DLD1 (cell line): ENCODE results near the gene CTCF.

ENCODE experiments used
- in situ Hi-C: cut with HindIII; loops from 2 replicates; pipeline ENCODE4 v1.10.0; 2017; ENCODE audit warnings: low sequenced_read_pairs

The CTCF gene

DNA sequence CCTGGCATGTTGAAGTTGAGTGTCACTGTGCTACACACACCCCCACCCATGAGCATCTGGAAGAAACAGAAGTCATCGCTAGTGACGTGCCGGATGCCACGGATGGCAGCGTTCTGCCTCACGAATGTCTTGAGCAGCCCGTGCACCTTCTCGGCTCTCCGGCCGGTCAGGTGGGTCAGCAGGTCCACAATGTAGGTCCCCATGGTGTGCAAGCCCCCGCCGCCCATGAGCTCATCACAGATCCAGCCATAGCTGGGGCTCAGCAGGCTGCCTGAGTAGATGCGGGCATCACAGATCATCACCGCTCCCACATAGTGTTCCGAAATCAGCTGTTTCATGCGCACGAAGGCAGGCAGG is 113.2 kb downstream of the CTCF start:
- in situ Hi-C loops = loop anchor here (25.0 kb wide), 1 partner anchor 88 kb away; no protein-coding TSS in a partner anchor

DNA sequence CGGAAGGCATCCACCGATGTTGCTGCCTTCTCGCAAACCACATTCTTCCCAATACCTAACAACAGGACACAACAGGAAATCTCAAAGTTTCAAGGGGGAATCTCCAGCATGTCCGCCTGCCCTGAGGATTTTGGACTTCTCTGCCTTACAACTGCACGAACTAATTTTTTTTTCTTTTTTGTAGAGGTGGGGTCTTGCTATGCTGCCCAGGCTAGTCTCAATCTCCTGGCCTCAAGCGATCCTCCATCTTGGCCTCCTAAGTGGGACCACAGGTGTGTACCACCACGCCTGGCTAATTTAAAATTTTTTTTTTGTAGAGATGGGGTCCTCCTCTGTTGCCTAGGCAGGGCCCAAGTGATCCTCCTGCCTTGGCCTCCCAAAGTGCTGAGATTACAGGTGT is 113.7 kb downstream of the CTCF start:
- in situ Hi-C loops = loop anchor here (25.0 kb wide), 1 partner anchor 89 kb away; no protein-coding TSS in a partner anchor

DNA sequence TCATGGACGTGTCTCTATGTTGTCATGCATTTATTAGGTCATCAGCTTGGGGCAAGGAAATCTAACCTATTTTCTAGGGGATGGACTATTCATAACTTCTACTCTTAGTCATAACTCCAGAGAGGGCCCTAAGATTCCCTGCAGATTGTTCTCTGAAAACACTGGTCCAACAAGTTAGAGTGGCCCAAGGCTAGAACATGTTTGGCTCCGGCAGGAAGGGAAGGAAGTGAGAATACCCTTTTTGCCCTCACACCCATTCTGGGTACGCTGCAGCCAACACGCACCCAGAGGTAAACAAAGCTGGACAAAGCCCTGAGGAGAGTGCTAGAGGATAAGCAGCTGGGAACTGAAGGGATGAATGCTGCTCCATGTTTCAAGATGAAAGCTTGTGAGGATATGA is 114.2 kb downstream of the CTCF start:
- in situ Hi-C loops = loop anchor here (25.0 kb wide), 1 partner anchor 89 kb away; no protein-coding TSS in a partner anchor

DNA sequence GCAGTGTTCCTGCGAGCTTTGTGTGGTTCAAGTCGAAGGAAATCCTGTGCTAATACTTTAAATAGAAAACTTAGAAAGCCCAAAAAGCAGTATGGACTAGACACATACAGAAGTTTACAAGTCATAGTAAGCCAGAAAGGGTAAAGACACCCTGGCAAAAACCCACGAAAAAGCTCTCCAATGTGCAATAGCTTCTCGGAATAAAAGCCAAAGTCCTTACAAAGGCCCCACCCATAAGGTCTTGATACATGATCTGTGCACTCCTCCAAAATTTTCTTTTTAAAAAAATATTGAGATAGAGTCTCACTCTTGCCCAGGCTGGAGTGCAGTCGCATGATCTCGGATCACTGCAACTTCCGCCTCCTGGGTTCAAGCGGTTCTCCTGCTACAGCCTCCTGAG is 114.6 kb downstream of the CTCF start:
- in situ Hi-C loops = loop anchor here (25.0 kb wide), 1 partner anchor 90 kb away; no protein-coding TSS in a partner anchor

DNA sequence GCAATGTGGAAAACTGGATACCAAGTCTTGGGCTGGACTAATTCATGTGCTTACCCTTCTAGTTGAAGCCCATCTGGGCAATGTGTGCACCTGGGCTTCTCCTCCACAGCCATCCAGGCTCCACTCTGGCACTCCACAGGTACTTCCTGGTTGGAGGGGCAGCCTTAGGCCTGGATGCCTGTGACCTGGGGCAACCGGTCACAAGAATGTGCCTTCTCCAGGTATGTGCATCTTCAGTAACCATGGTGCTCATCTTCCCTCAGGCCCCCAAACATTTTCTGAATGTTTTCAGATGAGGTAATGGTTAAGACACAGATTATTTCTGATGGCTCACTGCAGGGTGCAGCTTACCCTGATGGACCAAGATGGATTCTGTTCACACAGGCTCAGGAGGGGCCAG is 115.4 kb downstream of the CTCF start:
- in situ Hi-C loops = loop anchor here (25.0 kb wide), 1 partner anchor 90 kb away; no protein-coding TSS in a partner anchor

DNA sequence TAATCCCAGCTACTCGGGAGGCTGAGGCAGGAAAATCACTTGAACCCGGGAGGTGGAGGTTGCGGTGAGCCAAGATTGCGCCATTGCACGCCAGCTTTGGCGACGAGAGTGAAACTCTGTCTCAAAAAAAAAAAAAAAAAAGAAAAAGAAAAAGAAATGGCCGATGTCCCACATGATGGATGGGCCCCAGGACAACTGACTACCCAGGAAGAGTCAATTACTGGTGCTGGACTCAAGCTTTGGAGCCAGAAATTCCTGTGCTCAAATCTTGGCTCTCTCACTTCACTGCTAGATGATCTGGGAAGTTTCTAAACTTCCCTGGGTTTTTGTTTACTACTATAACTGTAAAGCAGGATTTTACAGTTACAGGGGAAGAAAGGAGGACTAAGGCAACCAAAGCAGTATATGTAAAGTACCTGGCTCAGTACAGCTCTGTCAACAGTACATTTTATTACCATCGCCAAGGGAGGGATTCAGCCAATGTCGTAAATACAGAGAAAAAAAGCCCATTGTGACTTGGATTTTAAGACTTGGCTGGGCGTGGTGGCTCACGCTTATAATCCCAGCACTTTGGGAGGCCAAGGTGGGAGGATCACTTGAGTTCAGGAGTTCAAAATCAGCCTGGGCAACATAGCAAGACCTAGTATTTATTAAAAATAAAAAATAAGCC is 116.2 kb downstream of the CTCF start:
- in situ Hi-C loops = loop anchor here (25.0 kb wide), 1 partner anchor 91 kb away; no protein-coding TSS in a partner anchor

DNA sequence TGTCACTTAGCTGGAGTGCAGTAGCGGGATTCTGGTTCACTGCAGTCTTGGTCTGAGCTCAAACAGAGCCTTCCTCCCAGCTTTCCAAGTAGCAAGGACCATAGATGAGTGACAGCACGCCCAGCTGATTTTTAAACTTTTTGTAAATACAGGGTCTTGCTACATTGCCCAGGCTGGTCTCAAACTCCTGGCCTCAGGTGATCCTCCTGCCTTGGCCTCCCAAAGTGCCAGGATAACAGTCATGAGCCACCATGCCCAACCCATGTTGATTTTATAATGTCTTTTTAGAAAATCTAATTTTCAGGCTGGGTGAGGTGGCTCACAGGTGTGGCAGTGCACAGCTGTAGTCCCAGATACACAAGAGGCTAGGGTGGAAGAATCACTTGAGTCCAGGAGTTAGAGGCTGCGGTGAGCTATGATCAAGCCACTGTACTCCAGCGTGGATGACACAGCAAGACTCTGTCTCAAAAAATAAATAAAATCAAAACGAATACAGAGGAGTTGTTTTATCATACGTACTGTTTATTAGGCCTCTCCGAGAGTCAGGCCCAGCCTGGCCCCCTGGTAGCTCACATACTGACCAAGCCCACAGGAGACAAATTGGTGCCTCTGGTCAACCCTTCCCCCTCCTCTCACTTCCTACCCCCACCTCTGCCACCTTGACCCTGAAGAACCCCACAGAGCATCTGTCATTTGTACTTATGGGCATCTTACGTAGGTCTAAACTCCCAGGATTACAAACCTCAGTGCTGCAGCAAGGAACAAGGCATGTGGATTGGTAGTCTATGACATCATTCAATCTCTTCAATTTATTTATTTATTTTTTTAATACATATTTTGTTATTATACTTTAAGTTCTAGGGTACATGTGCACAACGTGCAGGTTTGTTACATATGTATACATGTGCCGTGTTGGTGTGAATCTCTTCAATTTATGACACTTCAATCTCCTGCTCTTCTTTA is 117.9 kb downstream of the CTCF start:
- in situ Hi-C loops = loop anchor here (25.0 kb wide), 1 partner anchor 93 kb away; no protein-coding TSS in a partner anchor

DNA sequence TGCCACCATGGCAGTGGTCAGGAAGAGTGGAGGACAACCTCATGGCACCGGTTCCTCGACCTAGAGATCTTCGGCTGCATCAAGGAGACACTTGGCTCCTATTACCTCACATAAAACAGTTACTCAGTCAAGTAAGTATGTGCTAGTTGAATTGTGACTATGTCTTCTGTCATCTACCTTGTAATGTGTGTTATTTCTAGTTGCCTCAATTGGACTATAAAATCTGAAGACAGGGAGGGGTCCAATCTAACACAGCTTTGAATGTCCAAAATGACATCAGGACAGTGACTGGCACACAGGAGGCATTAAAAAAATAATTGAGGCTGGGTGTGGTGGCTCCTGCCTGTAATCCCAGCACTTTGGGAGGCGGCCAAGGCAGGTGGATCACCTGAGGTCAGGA is 121.4 kb downstream of the CTCF start:
- in situ Hi-C loops = loop anchor here (25.0 kb wide), 1 partner anchor 96 kb away; no protein-coding TSS in a partner anchor

DNA sequence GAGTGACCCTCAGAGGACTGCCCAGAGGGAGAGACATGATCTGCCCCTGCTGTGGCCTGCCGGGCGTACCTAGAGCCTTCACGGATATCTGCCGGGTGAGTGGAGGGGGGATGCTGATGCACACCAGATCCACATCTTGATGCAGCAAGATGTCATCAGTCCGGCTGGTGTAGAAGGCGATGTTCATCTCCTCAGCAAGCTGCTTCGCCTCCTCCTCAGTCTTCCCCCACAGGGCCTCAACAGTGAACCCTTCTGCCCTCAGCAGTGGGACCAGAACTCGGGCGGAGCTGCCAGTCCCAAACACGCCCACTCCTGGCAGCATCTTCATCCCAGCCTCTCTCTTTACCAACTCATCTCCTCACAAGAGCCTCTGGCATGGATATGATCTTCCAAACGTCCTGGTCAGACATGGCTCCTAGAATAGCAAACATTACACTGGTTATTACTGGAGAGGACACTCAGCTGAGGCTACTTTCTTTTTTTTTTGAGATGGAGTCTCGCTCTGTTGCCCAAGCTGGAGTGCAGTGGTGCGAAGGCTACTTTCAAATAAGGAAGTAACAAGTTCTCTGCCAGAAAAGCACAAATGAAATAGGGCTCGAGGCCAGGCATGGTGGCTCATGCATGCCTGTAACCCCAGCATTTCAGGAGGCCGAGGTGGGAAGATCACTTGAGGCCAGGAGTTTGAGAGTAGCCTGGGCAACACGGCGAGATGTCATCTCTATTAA is 123.2 kb downstream of the CTCF start:
- in situ Hi-C loops = loop anchor here (25.0 kb wide), 1 partner anchor 98 kb away; no protein-coding TSS in a partner anchor
